H9 (cell line): Measurements from ENCODE around the gene CYP19A1. TPM values are rescaled to one million over a fixed set of nuclear protein-coding genes. Genes with fewer than 3 reads are reported as not detected.

Experiments used
- DNase-seq: peaks from one replicate; pipeline ENCODE4 v3.0.0-alpha.2; 2017
- H2AFZ ChIP-seq: one replicate; pipeline ENCODE4 v1.6.1; 2013; ENCODE audit warnings: mild to moderate bottlenecking, low read length, control low read depth, moderate library complexity
- H2AK5ac ChIP-seq: 2 replicates; pipeline ENCODE4 v1.6.1; 2013; ENCODE audit warnings: low read length, control low read depth, mixed read lengths; ENCODE audit not compliant: insufficient read length
- H2BK120ac ChIP-seq: one replicate; pipeline ENCODE4 v1.6.1; 2013; ENCODE audit warnings: low read depth, mild to moderate bottlenecking, low read length, control low read depth, inconsistent platforms; ENCODE audit not compliant: poor library complexity, severe bottlenecking
- H2BK12ac ChIP-seq: 2 replicates; pipeline ENCODE4 v1.6.1; 2013; ENCODE audit warnings: low read length, control low read depth, mixed read lengths, low read depth; ENCODE audit not compliant: insufficient read length
- H2BK15ac ChIP-seq: 2 replicates; pipeline ENCODE4 v1.6.1; 2013; ENCODE audit warnings: low read depth, low read length, control low read depth
- H2BK20ac ChIP-seq: one replicate; pipeline ENCODE4 v1.6.1; 2013; ENCODE audit warnings: low read depth, mild to moderate bottlenecking, low read length, control low read depth, inconsistent platforms; ENCODE audit not compliant: poor library complexity, severe bottlenecking
- H2BK5ac ChIP-seq: 2 replicates; pipeline ENCODE4 v1.6.1; 2013; ENCODE audit warnings: low read length, control low read depth, mixed read lengths; ENCODE audit not compliant: insufficient read length
- H3K14ac ChIP-seq: 2 replicates; pipeline ENCODE4 v1.6.1; 2013; ENCODE audit warnings: low read length, control low read depth; ENCODE audit not compliant: insufficient read depth
- H3K18ac ChIP-seq: 2 replicates; pipeline ENCODE4 v1.6.1; 2013; ENCODE audit warnings: low read depth, mild to moderate bottlenecking, mixed read lengths, low read length, control low read depth; ENCODE audit not compliant: insufficient read length
- H3K23ac ChIP-seq: 2 replicates; pipeline ENCODE4 v1.6.1; 2013; ENCODE audit warnings: low read length, control low read depth, mixed read lengths, low read depth; ENCODE audit not compliant: insufficient read length
- H3K23me2 ChIP-seq: 2 replicates; pipeline ENCODE4 v1.6.1; 2013; ENCODE audit warnings: low read depth, mild to moderate bottlenecking, mixed read lengths, low read length, control low read depth; ENCODE audit not compliant: insufficient read length, poor library complexity, severe bottlenecking
- H3K27ac ChIP-seq: 2 replicates; pipeline ENCODE4 v1.5.1; 2013; ENCODE audit warnings: low read length, control low read depth, mixed read lengths, low read depth; ENCODE audit not compliant: insufficient read length
- H3K27me3 ChIP-seq: 2 replicates; pipeline ENCODE4 v1.6.1; 2013; ENCODE audit warnings: low read length, control low read depth, inconsistent platforms; ENCODE audit not compliant: insufficient read depth
- H3K4ac ChIP-seq: 2 replicates; pipeline ENCODE4 v1.6.1; 2013; ENCODE audit warnings: low read depth, mild to moderate bottlenecking, control low read depth, inconsistent platforms, low read length, moderate library complexity
- H3K4me1 ChIP-seq: 2 replicates; pipeline ENCODE4 v1.6.1; 2013; ENCODE audit warnings: low read length, control low read depth, inconsistent platforms; ENCODE audit not compliant: insufficient read depth
- H3K4me2 ChIP-seq: 2 replicates; pipeline ENCODE4 v1.6.1; 2013; ENCODE audit warnings: low read length, control low read depth, mixed read lengths; ENCODE audit not compliant: insufficient read length, insufficient read depth
- H3K56ac ChIP-seq: 2 replicates; pipeline ENCODE4 v1.6.1; 2013; ENCODE audit warnings: low read depth, mild to moderate bottlenecking, mixed read lengths, low read length, control low read depth; ENCODE audit not compliant: insufficient read length
- H3K79me1 ChIP-seq: 2 replicates; pipeline ENCODE4 v1.6.1; 2013; ENCODE audit warnings: low read depth, mild to moderate bottlenecking, moderate library complexity, low read length, control low read depth, inconsistent platforms; ENCODE audit not compliant: insufficient read depth, poor library complexity, severe bottlenecking
- H3K79me2 ChIP-seq: 2 replicates; pipeline ENCODE4 v1.6.1; 2013; ENCODE audit warnings: low read length, control low read depth, inconsistent platforms; ENCODE audit not compliant: insufficient read depth
- H3K9ac ChIP-seq: 2 replicates; pipeline ENCODE4 v1.6.1; 2013; ENCODE audit warnings: low read length, control low read depth, mixed read lengths; ENCODE audit not compliant: insufficient read length; ENCODE audit errors: extremely low read depth
- H3K9me3 ChIP-seq: one replicate; pipeline ENCODE4 v1.6.1; 2013; ENCODE audit warnings: low read depth, low read length, inconsistent platforms; ENCODE audit not compliant: control insufficient read depth
- H3T11ph ChIP-seq: one replicate; pipeline ENCODE4 v1.6.1; 2013; ENCODE audit warnings: mild to moderate bottlenecking, low read length, control low read depth, inconsistent platforms
- H4K20me1 ChIP-seq: one replicate; pipeline ENCODE4 v1.6.1; 2013; ENCODE audit not compliant: control insufficient read depth, insufficient read length, insufficient read depth
- H4K5ac ChIP-seq: 2 replicates; pipeline ENCODE4 v1.6.1; 2013; ENCODE audit warnings: low read depth, mild to moderate bottlenecking, mixed read lengths, low read length, control low read depth; ENCODE audit not compliant: insufficient read length
- H4K8ac ChIP-seq: replicated peaks from 2 replicates; pipeline ENCODE4 v1.6.1; 2013; ENCODE audit warnings: low read length, control low read depth, mixed read lengths, low read depth; ENCODE audit not compliant: insufficient read length
- H4K91ac ChIP-seq: 2 replicates; pipeline ENCODE4 v1.6.1; 2013; ENCODE audit warnings: low read depth, mild to moderate bottlenecking, moderate library complexity, mixed read lengths, low read length, control low read depth; ENCODE audit not compliant: insufficient read length
- H3K27ac Mint-ChIP-seq, 3 experiments: 2 replicates in 2 of 3; 3 replicates in 1 of 3; pipeline ENCODE4 v1.8.0; 2020 to 2021; ENCODE audit warnings: mixed read lengths in 3 of 3, mild to moderate bottlenecking in 1 of 3, moderate library complexity in 1 of 3
- H3K27me3 Mint-ChIP-seq: 2 replicates; pipeline ENCODE4 v1.8.0; 2021; ENCODE audit warnings: low read depth, mild to moderate bottlenecking, moderate library complexity, mixed read lengths
- H3K36me3 Mint-ChIP-seq, 3 experiments: 2 replicates in 2 of 3; 3 replicates in 1 of 3; pipeline ENCODE4 v1.8.0; 2020 to 2021; ENCODE audit warnings: low read depth in 3 of 3, mixed read lengths in 3 of 3; ENCODE audit not compliant: insufficient read depth in 1 of 3
- H3K4me1 Mint-ChIP-seq, 2 experiments: 2 replicates each; pipeline ENCODE4 v1.8.0; 2020; ENCODE audit warnings: mixed read lengths in 2 of 2
- H3K4me3 Mint-ChIP-seq, 2 experiments: 2 replicates in 1 of 2; 3 replicates in 1 of 2; pipeline ENCODE4 v1.8.0; 2020 to 2021; ENCODE audit warnings: mild to moderate bottlenecking in 2 of 2, mixed read lengths in 2 of 2, moderate library complexity in 1 of 2
- H3K9me3 Mint-ChIP-seq, 2 experiments: 2 replicates in 1 of 2; 3 replicates in 1 of 2; pipeline ENCODE4 v1.8.0; 2020; ENCODE audit warnings: mild to moderate bottlenecking in 2 of 2, mixed read lengths in 2 of 2, moderate library complexity in 1 of 2
- CTCF ChIP-seq: fragments of 200-600 bp; sonication (generic); conservative IDR thresholded peaks from 3 replicates; pipeline ENCODE4 v1.8.0; 2021; ENCODE audit warnings: antibody characterized with exemption, mild to moderate bottlenecking
- WGBS: extraction: QIAGEN DNeasy Blood & Tissue Kit; methylation state at CpG from one replicate; pipeline ENCODE4 v1.1.7; 2013; ENCODE audit warnings: missing lambda C conversion rate, low lambda C conversion rate, mixed read lengths; ENCODE audit not compliant: insufficient read length; ENCODE audit errors: extremely low coverage; 5-methylcytosine and 5-hydroxymethylcytosine counted together
- total RNA-seq: library from RNA; stranded (reverse); gene quantifications from 2 replicates; pipeline ENCODE4 v1.2.1, GENCODE V29; 2021

CYP19A1 gene
- total RNA-seq, 1 experiment from 2014 or later: not detected

GRCh38 chr15:51356147-51356546, 17.8 kb upstream of the CYP19A1 start:
- no peaks in the 10 kb centered on the region for H4K20me1 ChIP-seq
- no peaks in the 10 kb centered on the region for H3K4me1 ChIP-seq
- DNase-seq: no peak
- no peak overlapping the region for H3K4ac ChIP-seq
- Mint-ChIP-seq H3K4me3 (no peak overlapping the region), H3K27me3 (peaks cover 11% of the 10 kb centered on the region), H3K36me3 (no peaks in the 10 kb centered on the region), H3K4me1 (peaks cover 5% of the 10 kb centered on the region in 2 experiments; a peak in 3 of 4 replicates), H3K27ac (no peak overlapping the region), H3K9me3 (no peaks in the 10 kb centered on the region)
- H3K14ac ChIP-seq: no peak overlapping the region
- H3K18ac ChIP-seq: no peak overlapping the region
- no peaks in the 10 kb centered on the region for H3K9me3 ChIP-seq
- no peak overlapping the region for H4K8ac ChIP-seq
- no peaks in the 10 kb centered on the region for H3K79me2 ChIP-seq
- no peak overlapping the region for H4K91ac ChIP-seq
- no peak overlapping the region for H3K4me2 ChIP-seq
- no peak overlapping the region for H2BK15ac ChIP-seq
- no peak for TF ChIP-seq CTCF
- no peak overlapping the region for H2BK12ac ChIP-seq
- WGBS: no CpG with 5 or more reads among the region's 5 CpGs
- H3K79me1 ChIP-seq: no peaks in the 10 kb centered on the region
- H2AK5ac ChIP-seq: no peak overlapping the region
- no peak overlapping the region for H3K23ac ChIP-seq
- no peak overlapping the region for H3K56ac ChIP-seq
- no peak overlapping the region for H4K5ac ChIP-seq
- no peak overlapping the region for H2BK20ac ChIP-seq
- H3K27me3 ChIP-seq: no peaks in the 10 kb centered on the region
- H3K27ac ChIP-seq: no peak overlapping the region
- H3K9ac ChIP-seq: no peak overlapping the region
- H2BK5ac ChIP-seq: no peak overlapping the region
- H3T11ph ChIP-seq: no peak overlapping the region
- H3K23me2 ChIP-seq: no peaks in the 10 kb centered on the region
- H2BK120ac ChIP-seq: no peak overlapping the region
- H2AFZ ChIP-seq: no peak overlapping the region
